Stimulated activated CD8-positive, alpha-beta memory T cell treated with anti-CD3 and anti-CD28 coated beads, Interleukin-4, amount 100 ng/mL, for 24 hours (primary cell): ENCODE results near the gene TNFAIP2.
"Not testable (repeated sequence)": the region's sequence is repeated elsewhere in the genome, so short reads cannot be mapped to it uniquely, and the experiment has no call there.

Experiments used
- DNase-seq: peaks from one replicate; pipeline ENCODE4 v3.0.0-alpha.2; 2020; ENCODE audit warnings: low read depth

TNFAIP2 gene

DNA sequence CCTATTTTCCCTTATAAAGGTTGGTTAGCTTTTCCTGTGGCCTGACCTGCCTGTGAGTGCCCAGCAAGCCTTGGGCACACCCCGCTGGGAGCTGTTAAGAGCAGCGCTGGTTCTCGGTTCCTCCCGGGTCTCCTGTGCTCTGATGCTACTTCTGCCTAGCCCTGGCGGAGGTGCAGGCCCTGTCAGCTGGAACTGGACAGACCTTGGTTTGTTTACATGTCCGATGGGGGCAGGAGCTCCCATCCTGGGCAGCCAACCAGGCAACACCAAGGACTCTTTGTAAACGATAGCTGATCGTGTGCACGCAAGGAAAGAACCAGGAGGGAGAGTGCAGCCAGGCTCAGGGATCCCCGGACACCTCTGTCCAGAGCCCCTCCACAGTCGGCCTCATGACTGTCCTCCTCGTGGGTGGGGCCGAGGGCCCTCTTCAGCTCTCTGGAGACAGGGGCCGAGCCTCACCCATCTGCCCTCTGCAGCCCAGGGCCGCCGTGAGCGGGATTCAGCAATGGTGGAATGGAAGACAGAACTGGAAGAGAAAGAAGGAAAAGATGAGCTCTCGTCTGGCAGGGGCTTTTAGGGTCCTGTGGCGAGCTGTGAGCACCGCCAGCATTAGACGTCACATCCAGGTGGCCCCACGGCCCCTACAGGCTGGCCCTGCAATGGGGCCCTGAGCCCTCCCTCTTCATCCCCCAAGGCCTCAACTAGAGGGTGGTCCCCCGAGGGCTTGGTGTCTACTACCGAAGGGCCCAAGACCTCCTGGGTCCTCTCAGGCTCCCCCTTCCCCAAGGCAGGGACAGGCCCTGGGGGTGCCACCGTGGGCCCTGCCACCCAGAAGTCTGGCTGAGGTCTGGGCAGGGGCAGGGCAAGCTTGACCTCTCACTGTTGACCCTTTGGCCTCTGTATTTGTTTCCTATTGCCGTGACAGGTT lies 12.3 kb downstream of the TNFAIP2 start:
- no peak for DNase-seq

DNA sequence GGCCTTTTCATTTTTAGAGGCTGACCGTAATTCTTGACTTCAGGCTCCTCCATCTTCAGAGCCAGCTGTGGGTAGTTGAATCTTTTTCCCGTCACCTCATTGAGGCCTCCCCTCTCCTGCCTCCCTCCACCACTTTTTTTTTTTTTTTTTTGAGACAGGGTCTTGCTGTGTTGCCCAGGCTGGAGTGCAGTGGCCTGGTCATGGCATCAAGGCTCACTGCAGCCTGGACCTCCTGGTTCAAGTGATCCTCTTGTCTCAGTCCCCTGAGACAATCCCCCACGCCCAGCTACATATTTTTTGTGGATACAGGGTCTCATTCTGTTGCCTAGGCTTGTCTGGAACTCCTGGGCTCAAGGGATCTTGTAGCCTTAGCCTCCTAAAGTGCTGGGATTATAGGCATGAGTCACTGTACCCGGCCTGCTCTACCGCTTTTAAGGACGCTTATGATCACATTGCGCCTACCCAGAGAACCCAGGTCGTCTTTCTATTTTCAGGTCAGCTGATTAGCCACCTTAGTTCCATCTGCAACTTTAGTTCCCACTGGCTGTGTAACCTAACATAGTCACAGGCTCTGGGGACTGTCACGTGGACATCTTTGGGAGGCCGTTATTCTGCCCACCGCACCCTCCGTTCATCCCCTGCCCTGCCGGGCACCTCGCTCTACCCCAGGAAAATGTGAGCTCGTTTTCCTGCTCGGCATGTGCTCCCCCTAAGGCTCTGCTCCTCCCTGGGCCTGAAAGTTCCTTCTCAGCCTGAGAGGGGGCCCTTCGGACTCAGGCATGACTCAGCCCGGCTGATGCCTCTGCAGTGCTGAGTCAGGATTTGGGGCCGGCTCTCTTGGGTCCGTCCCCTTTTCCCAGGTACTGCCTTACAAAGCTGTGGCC lies 13.4 kb downstream of the TNFAIP2 start:
- no peak for DNase-seq

DNA sequence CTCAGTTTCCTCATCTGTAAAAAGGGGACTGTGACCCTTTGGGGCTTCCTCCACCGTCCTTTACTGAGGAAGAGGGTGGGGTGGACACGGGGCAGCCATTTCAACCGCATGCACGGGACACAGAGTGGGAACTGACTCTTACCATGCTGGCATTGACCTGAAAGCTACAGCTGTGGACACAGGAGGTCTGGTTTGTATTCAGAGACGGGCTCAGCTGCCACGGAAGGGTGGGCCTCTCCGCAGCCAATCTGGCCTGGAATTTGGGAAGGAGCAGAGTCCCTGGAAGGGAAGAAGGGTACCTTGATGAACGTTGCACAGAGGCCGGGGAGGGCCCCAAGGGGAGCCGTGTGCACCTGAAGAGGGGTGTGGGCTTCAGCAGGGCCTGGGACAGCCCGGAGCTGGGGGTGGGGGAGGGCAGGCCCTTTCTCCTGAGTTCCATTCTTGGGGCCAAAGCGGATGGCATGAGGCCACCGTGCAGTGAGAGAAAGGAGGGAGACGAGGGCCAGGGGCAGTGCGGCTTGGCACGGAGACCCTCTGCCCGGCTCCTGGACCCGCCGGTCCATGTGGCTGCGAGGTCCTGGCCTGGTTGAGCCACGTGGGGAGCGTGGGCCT lies 14.5 kb downstream of the TNFAIP2 start:
- DNase-seq: no peak

DNA sequence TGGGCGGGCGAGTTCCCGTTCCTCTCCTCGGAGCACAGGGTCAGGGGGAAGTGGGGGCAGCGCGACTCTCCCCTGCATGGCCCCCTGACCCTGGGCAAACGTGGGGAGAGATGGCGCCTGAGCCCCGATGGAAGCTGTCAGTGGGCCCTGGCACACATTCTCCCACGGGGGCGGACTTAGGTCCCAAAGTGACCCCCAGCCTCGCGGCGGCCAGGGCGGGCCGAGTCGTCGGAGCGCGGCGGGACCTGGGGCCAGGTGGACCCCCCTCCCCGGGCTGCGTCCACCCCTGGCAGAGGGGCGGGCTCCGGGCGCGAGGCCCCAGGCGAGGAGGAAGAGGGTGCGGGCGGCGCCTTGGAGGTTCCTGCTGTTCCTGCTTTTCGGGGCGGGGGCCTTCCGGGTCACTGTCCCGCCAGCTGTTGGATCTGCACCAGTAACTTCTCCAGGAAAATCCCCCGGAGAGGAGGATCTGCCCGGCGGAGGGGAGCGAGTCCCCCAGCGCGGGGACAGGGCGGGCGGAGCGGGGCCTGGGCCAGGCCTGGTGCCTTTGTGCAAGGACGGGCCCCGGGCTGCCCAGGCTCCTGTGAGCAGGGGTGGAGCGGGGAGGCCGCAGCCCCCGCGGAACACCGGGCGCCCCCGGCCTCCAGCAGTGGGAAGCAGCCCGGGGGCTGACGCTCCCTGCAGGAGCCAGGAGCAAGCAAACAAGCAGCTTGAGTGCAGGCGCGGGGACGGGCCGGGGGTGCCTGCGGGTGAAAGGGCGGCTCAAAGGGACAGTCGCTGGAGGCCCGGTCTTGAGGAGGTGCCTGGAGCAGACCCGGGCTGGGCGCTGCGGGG lies 15.3 kb downstream of the TNFAIP2 start:
- no peak for DNase-seq

DNA sequence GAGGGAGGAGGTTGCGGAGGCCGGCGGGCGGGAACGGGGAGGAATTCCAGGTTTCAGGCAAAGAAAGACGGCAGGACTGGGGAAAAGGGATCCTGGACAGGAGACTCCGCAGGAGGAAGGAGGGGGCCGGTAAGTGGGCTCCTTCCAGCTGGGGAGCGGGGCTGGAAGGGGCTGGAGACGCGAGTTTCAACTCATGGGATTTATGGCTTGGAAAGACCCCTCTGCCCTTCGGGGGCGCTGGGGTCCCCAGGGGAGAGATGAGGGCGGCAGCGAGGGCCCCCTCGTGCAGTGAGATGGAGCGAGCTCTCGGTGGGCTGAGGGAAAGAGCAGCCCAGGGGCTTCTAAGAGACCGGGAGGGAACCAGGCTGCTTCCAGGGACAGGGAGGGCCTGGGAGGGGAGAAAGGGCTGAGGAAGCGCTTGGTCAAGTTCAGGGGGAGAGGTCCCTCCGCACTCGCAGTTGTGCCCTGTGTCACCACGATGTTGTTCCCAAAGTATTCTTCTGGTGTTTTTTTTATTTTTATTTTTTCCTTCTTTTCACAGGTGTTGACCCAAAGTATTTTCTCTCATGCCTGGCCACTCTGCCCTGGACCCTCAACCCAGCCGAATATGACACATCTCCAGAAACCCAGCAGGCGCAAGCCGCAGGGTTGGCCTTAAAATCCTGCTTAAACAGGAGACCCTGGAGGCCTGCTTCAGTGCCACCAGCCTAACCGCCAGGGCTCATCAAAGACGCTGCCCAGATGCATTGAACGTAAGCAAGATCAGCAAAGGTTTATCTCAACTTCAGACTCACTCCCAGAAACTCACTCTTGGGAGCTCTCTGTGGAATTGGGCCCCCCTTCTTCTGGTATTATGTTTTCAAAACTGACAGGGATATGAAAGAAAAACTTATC lies 16.1 kb downstream of the TNFAIP2 start:
- DNase-seq: no peak

DNA sequence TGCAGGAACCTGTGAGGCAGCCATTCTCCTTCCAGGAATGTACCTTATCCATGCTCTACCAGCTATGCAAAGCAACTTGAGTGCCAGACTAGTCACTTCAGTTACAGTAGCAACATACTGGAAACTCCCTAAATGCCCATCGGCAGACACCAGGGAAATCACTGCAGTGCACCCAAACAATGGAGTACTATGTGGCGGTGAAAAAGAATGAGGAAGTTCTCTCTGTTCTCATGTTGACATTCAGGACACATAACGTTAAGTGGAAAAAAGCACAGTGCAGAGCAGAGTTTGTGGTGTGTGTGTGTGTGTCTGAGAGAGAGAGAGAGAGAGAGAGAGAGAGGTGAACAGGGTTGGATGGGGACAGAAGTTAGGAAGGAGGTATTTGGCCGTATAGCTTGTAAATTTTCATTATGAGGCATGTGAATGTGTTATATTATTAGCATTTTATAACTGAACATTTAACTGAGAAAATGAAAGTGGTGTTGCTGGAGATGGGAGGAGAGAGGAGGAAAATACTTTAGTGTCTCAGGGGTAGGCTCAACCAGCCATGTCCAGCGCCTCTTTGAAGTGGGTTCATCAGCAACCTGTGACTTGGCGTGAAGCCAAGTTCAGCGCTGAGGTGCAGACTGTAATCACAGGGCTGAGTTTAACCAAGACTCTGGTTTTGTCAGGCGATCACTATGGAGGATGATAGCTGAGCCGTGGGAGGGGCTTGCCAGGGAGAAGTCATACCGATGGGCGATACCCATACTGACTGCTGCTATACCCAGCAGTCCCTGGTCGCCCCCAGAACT lies 17.3 kb downstream of the TNFAIP2 start:
- no peak for DNase-seq

DNA sequence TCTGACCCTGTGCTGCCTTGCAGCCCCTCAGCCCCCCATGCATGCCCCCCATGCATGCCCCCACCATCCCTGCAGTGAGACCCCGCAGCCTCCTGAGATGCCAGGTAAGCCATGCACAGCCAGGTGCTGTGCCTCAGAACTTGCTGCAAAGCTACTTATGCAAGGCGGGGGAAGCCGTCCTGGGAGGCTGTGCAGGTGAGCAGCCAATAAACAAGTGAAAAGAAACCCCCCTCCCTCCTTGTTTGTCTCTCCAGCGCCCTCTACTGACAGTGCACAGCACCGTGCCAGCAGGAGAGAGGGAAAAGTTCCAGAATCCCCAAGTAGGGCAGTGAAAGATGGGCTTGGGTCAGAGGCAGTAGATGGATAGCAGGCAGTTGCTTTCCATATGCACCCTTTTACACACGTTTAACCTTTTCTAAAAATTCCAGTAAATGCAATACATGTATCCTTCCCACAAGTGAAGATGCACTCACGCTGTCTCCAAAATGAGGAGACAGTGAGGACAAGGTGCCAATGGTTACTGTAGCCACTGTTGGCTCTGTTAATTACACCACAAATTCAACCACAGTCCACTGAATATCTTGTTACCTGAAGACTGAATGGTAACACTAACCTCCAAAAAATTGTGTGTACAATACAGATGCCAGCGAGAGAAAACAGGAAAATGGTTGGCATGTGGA lies 18.0 kb downstream of the TNFAIP2 start:
- DNase-seq: no peak

DNA sequence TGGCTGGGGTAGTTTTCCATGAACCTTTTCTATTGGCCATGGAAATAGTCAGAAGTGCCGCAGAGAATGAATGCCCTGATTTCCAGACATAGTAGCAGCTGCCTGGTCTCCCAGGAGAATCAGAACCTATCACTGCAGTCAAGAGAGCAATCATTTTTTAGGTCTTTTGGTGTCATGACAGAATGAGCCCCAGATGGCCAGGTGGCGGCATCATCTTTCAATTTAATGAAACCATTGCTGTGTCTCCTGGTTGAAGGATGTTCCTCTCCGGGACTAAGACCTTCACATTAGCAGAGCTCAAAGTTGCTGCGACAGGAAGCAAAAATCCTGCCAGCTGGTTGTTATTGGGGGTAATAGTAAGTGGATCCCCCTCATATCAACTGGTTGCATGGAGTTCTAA lies 18.8 kb downstream of the TNFAIP2 start:
- DNase-seq: no peak

DNA sequence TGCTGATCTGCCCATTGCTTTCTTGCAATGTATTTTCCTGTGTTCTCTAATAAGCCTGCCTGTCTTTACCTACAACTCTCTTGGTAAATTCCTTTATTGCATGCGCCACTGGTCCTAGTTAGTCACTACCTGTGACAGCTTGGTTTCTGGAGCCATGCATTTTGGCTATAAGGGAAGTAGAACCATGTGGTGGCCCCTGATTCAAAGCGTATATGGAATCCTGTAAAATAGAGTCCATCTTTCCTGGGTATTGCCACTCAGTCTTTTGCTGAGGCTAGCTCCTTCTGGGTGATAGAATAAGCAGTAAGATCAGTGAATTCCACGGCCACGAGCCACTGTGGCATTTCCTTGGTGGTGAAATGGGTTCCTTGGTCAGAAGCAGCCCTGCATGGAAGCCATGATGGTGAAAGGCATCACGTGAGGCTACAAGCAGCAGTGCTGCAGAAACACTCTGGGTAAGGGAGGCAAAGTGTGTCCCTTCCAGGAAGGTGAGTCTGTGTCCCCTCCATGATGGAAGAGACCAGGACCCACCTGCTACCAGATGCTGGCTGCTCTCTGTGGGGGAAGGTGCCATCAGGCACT lies 19.6 kb downstream of the TNFAIP2 start:
- no peak for DNase-seq

DNA sequence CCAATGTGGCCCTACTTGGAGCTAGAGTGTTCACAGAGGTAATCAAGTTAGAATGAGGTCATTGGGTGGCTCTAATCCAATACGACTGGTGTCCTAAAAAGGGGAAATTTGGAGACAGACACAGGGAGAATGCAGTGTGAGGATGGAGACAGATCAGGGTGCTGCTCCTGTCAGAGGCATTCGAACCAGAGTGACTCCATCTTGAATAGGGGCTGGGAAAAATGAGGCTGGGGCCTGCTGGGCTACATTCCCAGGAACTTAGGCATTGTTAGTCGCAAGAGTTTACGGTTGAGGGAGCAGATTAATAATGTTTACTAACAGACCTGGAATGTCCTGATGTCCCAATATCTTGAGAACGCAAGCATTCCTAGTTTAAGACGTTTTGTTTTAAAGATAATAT lies 20.2 kb downstream of the TNFAIP2 start:
- no peak for DNase-seq

DNA sequence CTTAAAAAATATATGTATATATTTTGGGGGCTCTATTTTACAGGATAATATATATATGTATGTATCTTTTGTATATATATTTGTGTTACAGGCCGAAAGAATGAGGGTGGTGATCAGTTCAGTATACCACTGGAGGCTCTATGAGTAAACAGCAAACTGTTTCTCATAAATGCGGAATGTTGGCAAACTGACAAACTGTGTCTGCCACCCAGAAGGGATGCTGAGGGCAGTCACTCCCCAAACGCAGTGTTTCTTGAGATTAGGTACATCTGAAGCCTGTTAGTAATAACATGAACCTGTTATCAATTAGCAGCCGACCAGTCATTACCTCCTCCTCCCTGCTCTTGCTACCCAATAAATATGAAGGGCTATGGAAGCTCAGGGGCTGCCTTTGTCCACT lies 20.8 kb downstream of the TNFAIP2 start:
- no peak for DNase-seq

DNA sequence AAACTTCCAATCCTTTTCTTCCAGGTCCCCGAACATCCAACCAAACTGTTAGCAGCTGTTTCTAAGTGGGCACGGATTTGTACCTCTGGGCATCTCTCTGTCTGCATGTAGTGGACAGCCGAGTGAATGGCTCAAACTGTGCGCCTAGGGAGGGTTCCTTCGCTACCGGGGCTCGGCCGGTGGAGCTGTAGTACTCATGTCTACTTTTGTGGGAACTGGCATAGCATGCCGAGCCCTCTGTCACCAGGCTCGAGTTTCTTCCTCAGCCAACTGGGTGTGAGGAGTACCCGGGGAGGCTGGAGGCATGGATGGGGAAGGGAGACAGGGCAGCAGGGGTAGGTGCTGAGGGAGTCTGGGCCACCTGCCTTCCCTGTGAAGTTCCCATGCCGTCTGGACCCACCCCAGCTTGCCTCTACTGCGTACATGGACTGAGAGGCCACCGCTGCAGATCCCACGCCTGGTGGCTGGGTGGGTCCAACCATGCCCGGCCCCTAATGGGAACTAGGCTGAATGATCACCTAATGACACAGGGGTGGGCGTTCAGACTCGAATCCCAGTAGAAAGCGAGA lies 23.0 kb downstream of the TNFAIP2 start:
- DNase-seq: no peak

DNA sequence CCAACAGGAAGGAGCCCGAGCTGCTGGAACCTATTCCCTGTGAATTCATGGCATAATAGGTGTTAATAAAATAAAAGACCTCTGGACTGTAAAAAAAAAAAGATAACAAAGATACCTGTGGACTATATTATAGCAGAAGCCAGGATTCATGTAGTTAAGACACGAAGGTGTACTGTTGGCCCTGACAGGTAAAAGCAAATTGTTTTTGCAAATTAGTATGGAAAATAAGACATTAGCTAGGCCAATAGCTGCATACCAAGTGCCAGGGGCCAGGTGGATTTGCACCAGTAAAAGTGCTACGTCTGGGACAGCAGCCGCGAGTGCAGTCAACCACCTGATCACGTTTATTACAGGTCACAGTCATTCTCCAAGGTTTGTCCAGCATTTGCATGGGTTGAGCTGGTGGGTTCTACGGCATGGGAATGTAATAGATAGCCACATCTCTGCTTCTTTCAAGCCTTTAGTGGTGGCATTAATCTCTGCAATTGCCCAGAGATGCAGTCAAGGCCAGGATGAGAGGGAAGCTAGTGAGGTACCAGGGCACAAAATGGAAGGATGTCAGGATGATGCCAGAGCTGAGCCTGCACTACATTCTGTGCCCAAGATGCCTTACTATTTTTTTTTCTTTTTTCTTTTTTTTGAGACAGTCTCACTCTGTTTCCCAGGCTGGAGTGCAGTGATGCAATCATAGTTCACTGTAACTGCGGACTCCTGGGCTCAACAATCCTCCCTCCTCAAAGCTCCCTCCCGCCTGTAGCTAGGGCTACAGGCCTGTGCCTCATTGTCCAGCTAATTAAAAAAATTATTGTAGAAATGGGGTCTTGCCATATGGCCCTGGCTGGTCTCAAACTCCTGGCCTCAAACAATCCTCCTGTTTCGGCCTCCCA lies 26.3 kb downstream of the TNFAIP2 start:
- DNase-seq: no peak

DNA sequence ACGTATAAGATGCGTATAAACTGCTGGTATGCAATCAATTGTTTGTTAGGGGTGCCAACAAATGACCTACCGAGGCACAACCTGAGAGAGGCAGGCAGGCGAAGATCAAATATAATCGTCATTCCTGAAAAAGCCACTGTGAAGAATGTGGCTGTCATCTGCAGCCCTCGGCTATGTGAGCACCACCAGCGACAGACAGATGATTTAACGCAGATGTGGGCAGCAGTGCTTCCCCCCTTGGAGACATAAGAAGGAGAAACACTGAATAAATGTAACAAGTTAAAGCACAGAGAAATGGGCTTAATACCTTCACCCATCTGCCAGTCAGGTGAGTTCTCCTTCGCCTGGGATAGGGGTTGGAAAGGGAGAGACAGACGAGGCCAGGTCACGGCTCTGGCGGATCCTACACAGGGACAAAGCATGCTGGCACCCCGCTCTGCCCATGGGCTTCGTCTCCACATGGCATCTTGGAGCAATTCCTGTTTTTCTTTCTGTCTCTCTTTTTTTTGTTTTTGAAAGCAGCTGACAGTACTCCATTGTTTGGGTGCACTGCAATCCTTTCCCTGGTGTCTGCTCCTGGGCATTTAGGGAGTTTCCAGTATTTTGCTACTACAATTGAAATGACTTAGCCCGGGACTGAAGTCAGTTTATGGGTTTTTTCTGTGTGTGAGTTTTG lies 28.1 kb downstream of the TNFAIP2 start:
- no peak for DNase-seq

DNA sequence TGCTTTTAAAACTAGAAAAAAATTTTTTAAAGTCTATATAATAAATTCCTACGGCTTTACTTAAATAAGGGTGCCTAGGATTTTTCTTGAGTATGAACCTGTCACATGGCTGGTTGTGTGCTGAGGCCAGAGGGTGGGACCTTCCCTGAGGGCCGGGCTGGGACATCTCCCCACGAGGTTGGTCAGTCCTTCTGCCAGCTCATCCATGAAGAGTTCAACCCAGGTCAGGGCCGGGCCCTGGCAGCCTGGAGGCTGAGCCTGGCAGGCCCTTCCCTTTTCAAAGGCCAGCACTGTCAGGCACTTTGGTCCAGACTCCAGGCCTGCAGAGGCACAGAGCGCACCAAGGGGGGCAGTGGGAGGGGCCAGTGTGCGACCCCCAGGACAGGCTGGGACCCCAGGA lies 31.7 kb downstream of the TNFAIP2 start:
- DNase-seq: no peak

DNA sequence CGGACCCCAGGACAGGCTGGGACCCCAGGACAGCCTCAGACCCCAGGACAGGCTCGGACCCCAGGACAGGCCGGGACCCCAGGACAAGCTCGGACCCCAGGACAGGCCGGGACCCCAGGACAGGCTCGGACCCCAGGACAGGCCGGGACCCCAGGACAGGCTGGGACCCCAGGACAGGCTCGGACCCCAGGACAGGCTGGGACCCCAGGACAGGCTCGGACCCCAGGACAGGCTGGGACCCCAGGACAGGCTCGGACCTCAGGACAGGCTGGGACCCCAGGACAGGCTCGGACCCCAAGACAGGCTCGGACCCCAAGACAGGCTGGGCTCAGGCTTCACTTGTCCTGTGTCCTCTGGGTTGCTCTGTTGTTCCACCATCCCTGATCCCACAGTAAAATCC lies 32.2 kb downstream of the TNFAIP2 start:
- not testable (repeated sequence) for DNase-seq

DNA sequence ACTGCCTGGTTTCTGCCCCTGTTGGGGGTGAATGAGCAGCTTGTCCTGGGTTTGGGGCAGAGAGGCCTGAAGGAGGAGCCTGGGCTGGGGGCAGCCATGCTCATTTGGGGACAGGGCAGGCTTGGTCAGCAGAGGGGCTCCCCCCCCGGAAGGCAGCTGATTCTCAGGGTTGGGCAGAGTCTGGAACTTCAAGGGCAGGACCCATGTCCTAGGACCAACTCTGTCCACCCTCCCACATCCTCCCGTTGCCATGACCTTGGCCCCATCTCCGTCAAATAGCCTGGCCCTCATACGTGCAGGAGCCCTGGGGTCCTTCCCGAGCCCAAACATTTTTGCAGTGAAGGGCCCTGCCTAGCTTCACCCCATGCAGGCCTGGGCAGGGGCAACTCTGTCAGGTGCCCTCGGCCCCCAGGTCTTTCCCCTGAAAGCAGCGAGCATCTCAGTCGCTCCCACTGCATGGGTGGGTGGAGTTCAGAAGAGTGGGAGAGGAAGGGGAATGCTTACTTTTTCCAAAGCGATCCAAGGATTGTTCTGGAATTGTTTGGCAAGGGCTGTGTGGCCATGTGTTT lies 32.6 kb downstream of the TNFAIP2 start:
- DNase-seq: no peak
